SK-N-SH (cell line): ENCODE data around the gene GRIN1. TPM values are rescaled to one million over a fixed set of nuclear protein-coding genes. Genes with fewer than 3 reads are reported as not detected.

ENCODE experiments used
- CTCF ChIA-PET: fragments of 300-600, 350-600 bp; formaldehyde crosslinking; extraction: SDS; loops from one replicate; lab custom pipeline; 2021; lab: Yijun Ruan, JAX
- POLR2A ChIA-PET: fragments of 350-600 bp; sonication (Branson Sonifier 250); formaldehyde crosslinking; extraction: SDS; loops from one replicate; lab custom pipeline; 2020; ENCODE audit warnings: antibody characterized with exemption, inconsistent platforms; lab: Yijun Ruan, JAX
- DNase-seq: peaks from one replicate; pipeline ENCODE4 v3.0.0; 2012
- H2AFZ ChIP-seq: fragments of 200-600 bp; sonication (generic); 2 replicates; pipeline ENCODE4 v1.8.1; 2016; ENCODE audit warnings: antibody characterized with exemption, mild to moderate bottlenecking, low read depth
- H3F3A ChIP-seq: fragments of 200-600 bp; sonication (generic); replicated peaks from 2 replicates; pipeline ENCODE3; 2016; ENCODE audit warnings: antibody characterized with exemption, mild to moderate bottlenecking; ENCODE audit not compliant: insufficient read depth
- H3K27ac ChIP-seq, 2 experiments: fragments of 200-500 bp in 1 of 2; fragments of 200-600 bp in 1 of 2; sonication (Bioruptor generic) in 1 of 2; sonication (generic), shearing (Covaris generic) in 1 of 2; 2 replicates each; pipeline versions ENCODE4 v1.5.1 to v1.6.1; 2014 to 2016; ENCODE audit warnings: low read depth in 2 of 2, inconsistent platforms in 1 of 2, low read length in 1 of 2, mild to moderate bottlenecking in 1 of 2, mixed read lengths in 1 of 2
- H3K27me3 ChIP-seq: fragments of 200-600 bp; sonication (generic), shearing (Covaris generic); 2 replicates; pipeline ENCODE4 v1.6.1; 2016; ENCODE audit warnings: mixed run types; ENCODE audit not compliant: insufficient read depth
- H3K36me3 ChIP-seq, 2 experiments: fragments of 200-500 bp in 1 of 2; fragments of 200-600 bp in 1 of 2; sonication (Bioruptor generic) in 1 of 2; sonication (generic) in 1 of 2; replicated peaks in 1 of 2; 2 replicates each; pipeline versions ENCODE3 to v1.5.1; 2014 to 2016; ENCODE audit warnings: low read length in 1 of 2, mild to moderate bottlenecking in 1 of 2; ENCODE audit not compliant: insufficient read depth in 2 of 2, control insufficient read depth in 1 of 2
- H3K4me1 ChIP-seq, 2 experiments: fragments of 200-500 bp in 1 of 2; fragments of 200-600 bp in 1 of 2; sonication (Bioruptor generic) in 1 of 2; sonication (generic), shearing (Covaris generic) in 1 of 2; 2 replicates each; pipeline versions ENCODE4 v1.5.1 to v1.6.1; 2014 to 2016; ENCODE audit warnings: low read depth in 1 of 2, low read length in 1 of 2, mixed run types in 1 of 2; ENCODE audit not compliant: insufficient read depth in 2 of 2, control insufficient read depth in 1 of 2
- H3K4me2 ChIP-seq: fragments of 200-600 bp; sonication (generic), shearing (Covaris generic); 2 replicates; pipeline ENCODE4 v1.6.1; 2017; ENCODE audit warnings: mixed run types
- H3K4me3 ChIP-seq, 2 experiments: fragments of 200-500 bp in 1 of 2; fragments of 200-600 bp in 1 of 2; sonication (Bioruptor generic) in 1 of 2; sonication (generic), shearing (Covaris generic) in 1 of 2; 2 replicates each; pipeline versions ENCODE4 v1.5.1 to v1.8.1; 2014 to 2016; ENCODE audit warnings: low read depth in 2 of 2, inconsistent platforms in 1 of 2, low read length in 1 of 2, mild to moderate bottlenecking in 1 of 2, mixed read lengths in 1 of 2, moderate library complexity in 1 of 2
- H3K79me2 ChIP-seq: fragments of 200-600 bp; sonication (generic); 2 replicates; pipeline ENCODE4 v1.8.1; 2017; ENCODE audit warnings: mild to moderate bottlenecking; ENCODE audit not compliant: insufficient read depth
- H3K9ac ChIP-seq: fragments of 200-600 bp; sonication (generic); 2 replicates; pipeline ENCODE4 v1.6.1; 2017; ENCODE audit warnings: mixed run types
- H3K9me2 ChIP-seq: fragments of 200-600 bp; sonication (generic); 2 replicates; pipeline ENCODE4 v1.6.1; 2017; ENCODE audit warnings: mixed run types
- H3K9me3 ChIP-seq: fragments of 200-600 bp; sonication (generic); 2 replicates; pipeline ENCODE4 v1.6.1; 2017; ENCODE audit warnings: mixed run types, mild to moderate bottlenecking, moderate library complexity
- H4K20me1 ChIP-seq: fragments of 200-600 bp; sonication (generic); 2 replicates; pipeline ENCODE4 v1.6.1; 2017; ENCODE audit warnings: mild to moderate bottlenecking, mixed run types; ENCODE audit not compliant: insufficient read depth
- CTCF ChIP-seq: fragments of 200-600 bp; sonication (generic); IDR thresholded peaks from 2 replicates; pipeline ENCODE4 v1.6.1; 2017; ENCODE audit warnings: antibody characterized with exemption, mild to moderate bottlenecking, moderate library complexity
- FOSL2 ChIP-seq: IDR thresholded peaks from 2 replicates; pipeline ENCODE4 v1.4.0; 2012; ENCODE audit warnings: low read depth, mild to moderate bottlenecking, moderate library complexity, borderline replicate concordance
- FOXJ3 ChIP-seq: sonication (generic); formaldehyde crosslinking; IDR thresholded peaks from 2 replicates; pipeline ENCODE4 v1.5.1; 2020; ENCODE audit warnings: mild to moderate bottlenecking, missing genetic modification reagents
- PBX3 ChIP-seq: IDR thresholded peaks from 2 replicates; pipeline ENCODE4; 2012
- RAD21 ChIP-seq: IDR thresholded peaks from 2 replicates; pipeline ENCODE4 v1.6.1; 2012; ENCODE audit warnings: mild to moderate bottlenecking, low read length
- RCOR1 ChIP-seq: fragments of 150-350 bp; IDR thresholded peaks from 2 replicates; pipeline ENCODE4 v1.6.1; 2017; ENCODE audit warnings: antibody characterized with exemption, low read length
- REST ChIP-seq: IDR thresholded peaks from 2 replicates; pipeline ENCODE4 v1.6.1; 2012; ENCODE audit warnings: mild to moderate bottlenecking, low read depth, low read length, moderate library complexity
- SIN3A ChIP-seq: IDR thresholded peaks from 2 replicates; pipeline ENCODE4 v1.6.1; 2012; ENCODE audit warnings: low read depth, mild to moderate bottlenecking, low read length, moderate library complexity, borderline replicate concordance
- TCF12 ChIP-seq: IDR thresholded peaks from 2 replicates; pipeline ENCODE4 v1.4.0; 2012
- ZBTB33 ChIP-seq: IDR thresholded peaks from 2 replicates; pipeline ENCODE4 v1.4.0; 2012; ENCODE audit warnings: low read depth, borderline replicate concordance
- WGBS: methylation state at CpG from one replicate; pipeline ENCODE4 v1.1.6; 2017; ENCODE audit warnings: low lambda C conversion rate; 5-methylcytosine and 5-hydroxymethylcytosine counted together
- polyA plus RNA-seq, 3 experiments: library from polyadenylated mRNA; depleted of rRNA; stranded (reverse); fragments of >200 nt; gene quantifications; 2 replicates each; pipeline ENCODE4 v1.2.3, GENCODE V29; 2012

The GRIN1 gene
- polyA plus RNA-seq, 1 of the 3 experiments (the other 2 are of a cell fraction) = not detected

- no peaks in the 10 kb centered on the region for H3K27me3 ChIP-seq
- no peaks in the 10 kb centered on the region for H3K9me3 ChIP-seq
- H3K4me2 ChIP-seq = no peak overlapping the region
- no peaks in the 10 kb centered on the region for H4K20me1 ChIP-seq
- H3K79me2 ChIP-seq = peaks cover 55% of the 10 kb centered on the region
- peaks cover 3 to 18% of the 10 kb centered on the region in 2 experiments; a peak in 3 of 4 replicates for H3K4me1 ChIP-seq
- CTCF ChIA-PET = interaction anchor here (0.7 to 2.7 kb wide), 3 partner anchors 98 to 110 kb away, joined by 3 to 8 read pairs (median 6); no protein-coding TSS in a partner anchor
- no peaks in the 10 kb centered on the region for H3K36me3 ChIP-seq
- no peak overlapping the region for H2AFZ ChIP-seq
- H3F3A ChIP-seq = peaks cover 7% of the 10 kb centered on the region
- H3K9ac ChIP-seq = no peak overlapping the region
- H3K9me2 ChIP-seq = no peaks in the 10 kb centered on the region
- no peak overlapping the region for H3K27ac ChIP-seq
- H3K4me3 ChIP-seq = no peak overlapping the region
- WGBS = 84% methylated on average over 3 of the region's 3 CpGs
- TF ChIP-seq FOXJ3 (CRISPR knock-in tag) (no peak), CTCF (no peak), FOSL2 (no peak), SIN3A (no peak), REST (no peak), RCOR1 (no peak), TCF12 (no peak), PBX3 (no peak), ZBTB33 (no peak), RAD21 (no peak)
- no peak for DNase-seq
- POLR2A ChIA-PET = interaction anchor here (0.7 to 1.4 kb wide), 2 partner anchors 11 to 62 kb away, joined by 3 to 4 read pairs; no protein-coding TSS in a partner anchor
Measured at GRCh38 chr9:137126786-137127185, 12.2 kb upstream of the GRIN1 start.
